GM18861 (cell line): ENCODE results near the gene PSAT1.
"Not testable (repeated sequence)": the region's sequence is repeated elsewhere in the genome, so short reads cannot be mapped to it uniquely, and the experiment has no call there.

Experiments
- ATAC-seq: cut with Tn5 transposase; IDR thresholded peaks from one replicate; pipeline ENCODE4 v1.9.1; 2021; ENCODE audit not compliant: unreplicated experiment

The PSAT1 gene

GRCh38 chr9:78296893-78297671 is at the start of gene PSAT1:
TSS of gene PSAT1 (plus strand) at chr9:78297125. CDS start at chr9:78297211, 86 bp downstream.
- ATAC-seq, result peak; percentile 97

DNA sequence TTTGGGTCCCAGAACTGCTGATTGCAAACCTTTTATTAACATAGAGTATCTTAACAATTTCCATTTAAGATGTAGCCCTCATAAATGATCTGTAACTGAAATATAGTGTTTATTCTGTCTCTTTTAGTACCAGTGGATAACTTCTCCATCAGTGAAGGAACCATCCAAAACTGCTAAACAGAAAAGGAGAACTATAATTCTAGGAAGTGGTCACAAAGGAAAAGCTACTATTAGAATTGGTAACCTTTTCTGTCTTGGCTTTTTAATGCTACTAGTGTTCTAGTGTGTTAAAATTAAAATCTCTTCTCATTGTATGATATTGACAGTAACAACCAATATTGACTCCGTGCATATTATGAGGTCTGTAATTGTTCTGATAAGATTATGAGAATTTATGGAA is 48.3 kb upstream of the PSAT1 start:
- ATAC-seq, result no peak

- ATAC-seq, result no peak
Observed at GRCh38 chr9:78249542-78249941, 47.4 kb upstream of the PSAT1 start.

- no peak for ATAC-seq
Observed at GRCh38 chr9:78252616-78253015, 44.3 kb upstream of the PSAT1 start.

DNA sequence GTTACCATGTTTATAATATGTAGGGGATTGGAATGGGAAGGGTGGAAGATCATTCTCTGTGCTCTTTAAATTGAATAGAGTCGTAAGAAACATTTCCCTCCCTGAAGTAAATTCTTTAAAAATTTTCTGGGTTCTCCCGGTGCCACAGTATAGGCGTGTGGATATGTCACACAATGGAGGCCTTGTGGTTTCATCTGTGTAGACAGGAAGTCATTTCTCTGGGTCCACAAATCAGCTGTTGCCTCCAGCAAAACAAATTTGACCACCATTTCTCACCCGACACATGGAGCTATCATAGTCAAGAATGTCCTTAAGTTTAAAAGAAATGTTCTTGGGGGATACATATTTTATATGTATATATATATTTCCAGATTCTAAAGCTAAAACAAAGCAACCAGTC is 43.6 kb upstream of the PSAT1 start:
- no peak for ATAC-seq

DNA sequence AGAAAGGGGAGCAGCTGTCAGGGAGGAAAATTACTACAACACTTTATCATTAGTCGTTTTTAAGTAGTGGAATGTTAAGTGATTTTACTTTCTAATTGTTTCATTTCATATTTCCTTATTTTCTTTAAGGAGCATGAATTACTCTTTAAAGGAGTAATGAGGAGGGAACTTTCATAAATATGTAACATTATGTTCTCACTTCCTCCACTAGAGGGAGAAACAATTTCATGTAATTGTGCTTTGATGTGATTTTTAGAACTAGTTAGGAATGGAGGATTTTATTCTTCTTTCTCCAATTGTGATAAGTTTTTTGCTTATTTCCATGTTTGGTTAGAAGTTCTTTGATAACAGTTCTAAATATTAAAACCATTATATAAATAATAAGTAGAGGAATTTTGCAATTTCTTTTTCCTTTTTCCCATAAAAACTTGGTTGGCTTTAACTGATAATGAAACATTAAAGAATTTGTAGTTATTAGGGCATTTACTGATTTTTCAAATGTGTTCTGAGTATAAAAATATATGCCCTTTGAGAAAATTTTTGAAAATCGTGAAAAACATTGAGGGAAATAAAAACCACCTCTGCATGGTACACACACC is 35.4 kb upstream of the PSAT1 start:
- ATAC-seq, result no peak

DNA sequence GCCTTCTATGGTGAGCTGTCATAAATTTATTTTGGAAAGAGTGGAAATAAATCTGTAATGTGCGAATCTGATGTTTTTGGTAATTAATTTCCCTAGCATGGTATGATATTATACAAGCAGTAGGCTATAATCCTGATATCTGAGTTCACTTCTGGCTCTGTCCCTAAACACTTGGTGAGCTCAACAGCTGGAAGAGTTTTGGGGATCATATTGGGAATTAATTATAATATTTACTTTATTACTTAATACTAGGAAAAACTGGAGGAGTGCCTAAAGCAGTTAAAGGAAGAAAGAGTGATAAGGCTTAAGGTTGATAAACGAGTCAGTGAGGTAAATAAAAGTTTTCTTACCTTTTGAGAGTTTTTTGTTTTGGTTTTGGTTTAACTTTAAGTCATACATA is 34.3 kb upstream of the PSAT1 start:
- ATAC-seq, result no peak

DNA sequence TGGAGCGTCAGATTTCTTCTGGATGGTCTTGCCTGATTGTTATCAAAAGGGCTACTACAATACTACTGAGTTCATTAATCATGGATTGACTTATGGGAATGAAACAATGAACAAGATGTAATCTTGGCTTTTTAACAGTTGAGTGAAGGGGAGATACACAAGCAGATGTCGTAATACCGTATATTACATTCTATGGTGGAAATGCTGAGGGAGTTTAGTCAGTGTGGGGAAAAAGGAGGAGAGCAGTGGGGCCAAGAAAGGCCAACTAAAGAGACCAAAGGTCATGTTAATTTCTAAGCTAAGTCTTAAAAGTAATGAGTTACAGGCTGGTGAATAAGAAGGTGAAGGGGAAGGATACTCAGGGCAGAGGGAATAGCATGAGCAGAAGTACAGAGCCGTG is 29.0 kb upstream of the PSAT1 start:
- ATAC-seq, result no peak

DNA sequence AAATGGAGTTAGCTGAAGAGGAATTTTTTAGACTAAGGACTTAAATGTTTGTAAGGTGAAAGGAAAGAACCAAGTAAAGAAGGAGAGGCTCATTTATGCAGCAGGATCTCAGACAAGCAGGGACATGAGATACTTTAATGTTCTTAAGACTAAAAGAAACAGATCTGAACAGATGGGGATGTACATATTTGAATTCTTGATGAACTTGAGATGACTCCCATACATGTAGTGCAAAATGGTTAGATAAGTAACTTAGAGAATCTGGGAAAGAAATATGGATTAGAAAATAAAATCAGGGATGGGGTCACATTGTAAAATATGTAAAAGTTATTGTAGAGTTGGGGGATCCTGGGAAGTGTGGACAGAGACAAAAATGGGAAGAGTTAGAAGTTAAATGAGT is 27.1 kb upstream of the PSAT1 start:
- ATAC-seq, result no peak

- ATAC-seq, result no peak
Observed at GRCh38 chr9:78272307-78272706, 24.6 kb upstream of the PSAT1 start.

DNA sequence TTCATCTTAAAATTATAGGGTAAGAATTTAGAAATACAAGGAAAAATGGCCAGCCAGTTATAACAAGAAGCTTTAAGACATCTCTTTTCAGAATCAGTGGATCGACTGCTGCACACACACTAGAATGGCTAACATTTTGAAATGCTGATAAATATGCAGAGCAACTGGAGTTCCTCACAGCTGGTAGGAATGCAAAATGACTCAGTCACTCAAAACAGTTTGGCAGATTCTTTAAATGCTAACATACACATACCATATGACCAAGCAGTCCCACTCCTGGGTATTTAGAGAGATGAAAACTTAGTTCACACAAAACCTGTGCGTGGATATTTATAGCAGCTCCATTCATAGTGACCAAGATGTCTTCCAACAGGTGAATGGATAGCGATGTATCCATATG is 23.2 kb upstream of the PSAT1 start:
- ATAC-seq, result no peak

DNA sequence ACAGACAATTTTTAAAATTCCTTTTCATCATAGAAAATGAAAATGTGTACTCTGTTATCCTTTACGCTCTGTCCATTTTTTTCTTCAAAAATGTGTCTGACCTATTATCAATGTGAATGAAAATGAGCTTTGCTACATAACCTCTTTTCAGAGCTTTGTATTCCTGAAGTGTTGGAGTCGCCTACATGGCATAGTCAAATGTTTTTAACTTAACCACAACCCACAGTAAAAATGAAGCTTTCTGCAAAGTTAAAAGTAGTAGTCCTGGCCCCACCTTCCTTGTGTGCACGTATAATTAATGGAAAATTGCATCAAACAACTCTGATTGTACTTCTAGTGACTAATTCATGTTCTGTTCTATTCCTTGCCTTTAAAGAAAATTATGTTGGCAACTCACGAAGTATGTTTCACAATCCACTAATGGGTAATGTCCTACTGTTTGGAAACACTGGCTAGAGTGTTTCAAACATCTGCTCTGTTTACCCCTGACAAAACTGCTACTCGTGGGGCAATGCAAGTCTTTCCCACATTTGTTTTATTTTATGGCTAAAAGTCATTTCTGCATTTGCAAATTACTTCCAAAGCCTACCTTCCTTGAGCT is 18.6 kb upstream of the PSAT1 start:
- no peak for ATAC-seq

GRCh38 chr9:78278801-78279200 is 18.1 kb upstream of the PSAT1 start:
- no peak for ATAC-seq

- no peak for ATAC-seq
Observed at GRCh38 chr9:78280982-78281668, 15.8 kb upstream of the PSAT1 start.

DNA sequence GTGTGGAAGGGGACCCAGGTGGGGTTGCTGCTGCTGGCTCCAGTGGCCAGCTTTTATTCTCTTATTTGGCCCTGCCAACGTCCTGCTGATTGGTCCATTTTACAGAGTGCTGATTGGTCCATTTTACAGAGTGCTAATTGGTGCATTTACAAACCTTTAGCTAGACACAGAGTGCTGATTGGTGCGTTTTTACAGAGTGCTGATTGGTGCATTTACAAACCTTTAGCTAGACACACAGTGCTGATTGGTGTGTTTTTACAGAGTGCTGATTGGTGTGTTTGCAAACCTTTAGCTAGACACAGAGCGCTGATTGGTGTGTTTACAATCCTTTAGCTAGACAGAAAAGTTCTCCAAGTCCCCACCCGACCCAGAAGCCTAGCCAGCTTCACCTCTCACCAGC is 12.7 kb upstream of the PSAT1 start:
- ATAC-seq, result not testable (repeated sequence)

DNA sequence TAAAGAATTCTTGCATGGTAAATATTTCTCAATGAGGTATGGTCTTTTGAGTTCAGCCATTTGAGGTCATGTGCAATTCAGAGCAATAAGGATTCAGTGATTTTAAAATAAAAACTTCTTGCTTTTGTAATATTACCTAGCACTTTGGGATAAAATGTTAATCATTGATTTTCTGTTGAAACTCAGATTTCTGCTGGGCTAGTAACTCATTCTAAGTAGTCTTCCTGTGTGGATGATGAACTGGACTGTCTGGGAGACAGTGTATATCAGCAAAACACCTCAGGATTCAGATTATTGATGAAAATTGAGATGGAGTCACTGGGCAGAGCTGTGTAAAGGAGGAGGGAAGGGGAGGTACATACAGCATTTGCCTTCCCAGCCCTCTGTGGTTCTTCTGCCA is 10.8 kb upstream of the PSAT1 start:
- no peak for ATAC-seq

- no peak for ATAC-seq
Observed at GRCh38 chr9:78286946-78287388, 10.0 kb upstream of the PSAT1 start.

DNA sequence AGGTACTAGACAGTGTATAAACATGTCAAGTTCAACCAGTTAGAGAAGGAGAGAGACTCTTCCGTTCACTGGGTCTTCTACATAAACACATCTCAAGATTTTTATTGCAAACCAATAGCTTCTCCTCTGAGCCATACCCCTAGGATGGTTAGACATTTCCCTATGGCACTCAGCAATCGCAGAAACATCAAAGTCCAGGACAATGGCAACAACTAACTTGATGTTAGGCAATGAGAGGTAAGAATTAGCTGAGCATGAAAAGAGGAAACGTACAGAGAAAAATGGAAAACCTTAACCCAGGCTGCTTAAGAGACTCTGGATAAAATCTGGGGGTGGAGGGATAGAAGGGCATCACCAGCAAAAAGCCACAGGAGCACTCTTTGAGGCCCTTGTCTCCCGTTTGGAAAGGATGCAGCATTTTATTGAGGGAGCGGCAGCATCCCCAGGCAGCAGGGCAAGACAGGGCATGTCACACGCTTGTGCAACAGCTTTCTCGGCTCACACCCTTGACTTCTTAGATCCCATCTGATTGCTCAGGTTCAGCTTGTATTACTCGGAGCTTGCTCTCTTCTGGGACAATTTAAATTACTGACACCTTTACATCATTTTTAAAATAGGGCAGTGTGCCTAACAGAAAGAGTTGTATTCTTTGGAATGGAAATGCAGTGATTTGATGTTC is 8.6 kb upstream of the PSAT1 start:
- no peak for ATAC-seq

DNA sequence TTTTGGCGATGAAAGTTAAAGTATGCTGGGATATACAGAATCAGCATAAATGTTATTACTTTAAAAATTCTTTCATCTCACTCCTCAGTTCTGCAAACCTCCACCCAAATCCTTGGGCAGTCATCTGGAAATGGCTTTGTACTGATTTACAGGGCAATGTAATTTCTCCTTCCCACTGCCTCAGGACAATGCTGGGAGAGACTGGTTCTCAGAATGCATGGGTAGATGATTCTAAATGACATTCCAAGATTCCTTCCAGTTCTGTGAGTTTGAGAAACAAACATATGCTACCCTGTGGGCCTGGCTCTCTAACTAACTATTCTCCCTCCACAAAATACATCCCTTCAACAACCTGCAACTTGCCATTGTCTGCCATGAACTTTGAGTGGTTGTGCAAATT is 7.5 kb upstream of the PSAT1 start:
- ATAC-seq, result no peak

DNA sequence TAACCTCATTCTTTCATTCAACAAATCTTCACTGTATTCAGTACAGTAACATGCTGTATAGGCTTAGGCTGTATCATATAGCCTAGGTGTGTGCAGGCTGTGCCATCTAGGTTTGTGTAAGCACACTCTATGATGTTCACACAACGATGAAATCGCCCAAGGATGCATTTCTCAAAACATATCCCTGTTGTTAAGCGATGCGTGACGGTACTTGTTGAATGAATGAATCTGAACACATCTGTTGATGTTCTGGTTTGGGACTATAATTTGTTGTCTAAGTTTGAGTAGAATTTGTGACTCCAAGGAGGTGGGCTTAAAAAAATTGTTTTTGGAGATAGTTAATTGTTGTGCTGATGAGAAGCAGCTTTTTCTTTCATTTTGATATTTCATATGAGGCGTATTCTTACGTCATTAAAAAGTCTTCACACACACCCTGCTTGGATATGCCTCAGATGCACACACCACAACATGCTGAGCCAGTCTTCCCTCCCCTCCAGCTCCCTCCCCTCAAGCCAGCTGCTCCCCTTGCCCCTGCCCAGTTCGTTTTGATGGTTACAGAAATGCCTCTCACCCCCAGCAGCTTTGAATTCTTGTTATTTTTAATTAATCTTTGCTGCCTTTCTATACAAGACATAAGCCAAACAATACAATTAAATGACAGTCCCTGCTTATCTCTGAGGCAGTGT is 5.5 kb upstream of the PSAT1 start:
- ATAC-seq, result no peak

DNA sequence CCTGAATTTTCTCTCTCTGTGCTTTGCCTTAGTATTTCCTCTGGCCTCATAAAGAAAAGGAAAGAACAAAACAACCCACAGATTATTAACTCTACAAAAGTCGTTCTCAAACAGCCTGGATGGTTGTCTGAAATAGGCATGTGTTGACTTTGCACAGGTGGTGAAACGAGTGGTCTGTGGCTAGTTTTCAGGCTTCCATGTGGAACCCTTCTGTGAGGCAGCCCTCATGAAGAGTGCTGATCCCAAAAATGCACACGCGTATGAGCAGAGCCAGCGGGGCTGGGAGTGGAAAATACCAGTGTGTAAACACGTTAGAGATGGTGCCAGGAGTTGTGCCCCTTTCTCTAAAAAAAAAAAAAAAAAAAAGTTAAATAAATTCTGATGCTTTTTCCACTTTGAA is 4.9 kb upstream of the PSAT1 start:
- ATAC-seq, result no peak
